OCI-LY3 (cell line): Measurements from ENCODE around the gene TLL2.

Experiments
- H2AFZ ChIP-seq: fragments of 200-600, 300-600 bp; shearing (Covaris generic); 2 replicates; pipeline ENCODE4 v1.6.0; 2014; ENCODE audit warnings: antibody characterized with exemption, low read depth, low read length
- H3K27ac ChIP-seq: fragments of 200-600, 300-600 bp; sonication (generic); 2 replicates; pipeline ENCODE4 v1.5.1; 2014; ENCODE audit warnings: mild to moderate bottlenecking, low read length, moderate library complexity, mixed read lengths
- H3K27me3 ChIP-seq: fragments of 200-600, 300-600 bp; sonication (generic); 2 replicates; pipeline ENCODE4 v1.6.1; 2014; ENCODE audit warnings: low read depth, low read length, mixed read lengths
- H3K36me3 ChIP-seq: fragments of 200-600, 300-600 bp; sonication (generic); replicated peaks from 2 replicates; pipeline ENCODE3; 2014; ENCODE audit warnings: low read depth, low read length, mixed read lengths
- H3K4me1 ChIP-seq: fragments of 300-600, 200-600 bp; sonication (generic); 2 replicates; pipeline ENCODE4 v1.6.1; 2014; ENCODE audit warnings: low read length, mixed read lengths
- H3K4me2 ChIP-seq: fragments of 200-600, 300-600 bp; sonication (generic); 2 replicates; pipeline ENCODE4 v1.6.1; 2014; ENCODE audit warnings: low read length, mixed read lengths
- H3K4me3 ChIP-seq: fragments of 300-600, 200-600 bp; sonication (generic); 2 replicates; pipeline ENCODE4 v1.5.1; 2014; ENCODE audit warnings: antibody characterized with exemption, mild to moderate bottlenecking, low read length, moderate library complexity
- H3K79me2 ChIP-seq: fragments of 300-600, 200-600 bp; shearing (Covaris generic); 2 replicates; pipeline ENCODE4 v1.6.1; 2014; ENCODE audit warnings: mild to moderate bottlenecking, low read length, mixed read lengths
- H3K9ac ChIP-seq: fragments of 300-600, 200-600 bp; shearing (Covaris generic); 2 replicates; pipeline ENCODE4 v1.6.0; 2014; ENCODE audit warnings: mild to moderate bottlenecking, low read length, moderate library complexity
- H3K9me3 ChIP-seq: fragments of 200-600, 300-600 bp; shearing (Covaris generic); 2 replicates; pipeline ENCODE4 v1.6.1; 2014; ENCODE audit warnings: low read length, mixed read lengths; ENCODE audit not compliant: insufficient read depth
- H4K20me1 ChIP-seq: fragments of 200-600, 300-600 bp; sonication (generic); 2 replicates; pipeline ENCODE4 v1.6.1; 2016; ENCODE audit warnings: low read length, mixed read lengths; ENCODE audit not compliant: insufficient read depth
- EZH2phosphoT487 ChIP-seq: fragments of 200-600 bp; shearing (Covaris generic); IDR thresholded peaks from 2 replicates; pipeline ENCODE4 v1.6.1; 2018; ENCODE audit warnings: antibody characterized with exemption, mixed run types, low read depth
- TF ChIP-seq, protein P1 (sequence below): fragments of 200-600, 300-600 bp; sonication (generic); IDR thresholded peaks from 2 replicates; pipeline ENCODE4 v1.5.1; 2014; ENCODE audit warnings: antibody characterized with exemption, low read length, low read depth

TLL2 gene

DNA sequence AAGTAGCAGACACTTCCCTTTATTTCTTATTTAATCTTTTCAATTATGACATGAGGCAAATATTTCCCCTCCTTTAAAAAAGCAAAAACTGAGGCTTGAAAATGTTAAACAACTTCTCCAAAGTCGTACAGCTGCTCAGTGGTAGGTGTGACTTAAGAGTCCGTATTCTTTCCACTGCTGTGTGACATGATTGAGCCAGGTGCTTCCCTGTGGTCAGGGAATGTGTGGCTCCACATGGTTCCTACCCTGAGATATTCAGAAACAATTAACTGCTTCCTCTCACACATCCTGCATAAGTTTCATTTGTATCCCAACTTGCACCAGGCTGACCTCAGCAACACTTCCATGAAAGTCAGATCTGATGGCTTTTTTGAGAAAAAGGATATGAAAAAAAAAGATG is 168.5 kb downstream of the TLL2 start:
- no peak overlapping the region for H3K27ac ChIP-seq
- H3K79me2 ChIP-seq = no peaks in the 10 kb centered on the region
- peaks cover 10% of the 10 kb centered on the region; the same call in 1 of the 2 replicates for H3K9me3 ChIP-seq
- H3K4me2 ChIP-seq = no peak overlapping the region
- no peak overlapping the region for H2AFZ ChIP-seq
- no peak overlapping the region for H3K9ac ChIP-seq
- H4K20me1 ChIP-seq = no peaks in the 10 kb centered on the region
- H3K4me1 ChIP-seq = peaks cover 26% of the 10 kb centered on the region
- H3K4me3 ChIP-seq = no peak overlapping the region
- no peaks in the 10 kb centered on the region for H3K27me3 ChIP-seq
- H3K36me3 ChIP-seq = no peaks in the 10 kb centered on the region
- TF ChIP-seq EZH2phosphoT487 = no peak
- TF ChIP-seq, protein P1, sequence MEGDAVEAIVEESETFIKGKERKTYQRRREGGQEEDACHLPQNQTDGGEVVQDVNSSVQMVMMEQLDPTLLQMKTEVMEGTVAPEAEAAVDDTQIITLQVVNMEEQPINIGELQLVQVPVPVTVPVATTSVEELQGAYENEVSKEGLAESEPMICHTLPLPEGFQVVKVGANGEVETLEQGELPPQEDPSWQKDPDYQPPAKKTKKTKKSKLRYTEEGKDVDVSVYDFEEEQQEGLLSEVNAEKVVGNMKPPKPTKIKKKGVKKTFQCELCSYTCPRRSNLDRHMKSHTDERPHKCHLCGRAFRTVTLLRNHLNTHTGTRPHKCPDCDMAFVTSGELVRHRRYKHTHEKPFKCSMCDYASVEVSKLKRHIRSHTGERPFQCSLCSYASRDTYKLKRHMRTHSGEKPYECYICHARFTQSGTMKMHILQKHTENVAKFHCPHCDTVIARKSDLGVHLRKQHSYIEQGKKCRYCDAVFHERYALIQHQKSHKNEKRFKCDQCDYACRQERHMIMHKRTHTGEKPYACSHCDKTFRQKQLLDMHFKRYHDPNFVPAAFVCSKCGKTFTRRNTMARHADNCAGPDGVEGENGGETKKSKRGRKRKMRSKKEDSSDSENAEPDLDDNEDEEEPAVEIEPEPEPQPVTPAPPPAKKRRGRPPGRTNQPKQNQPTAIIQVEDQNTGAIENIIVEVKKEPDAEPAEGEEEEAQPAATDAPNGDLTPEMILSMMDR = no peak

DNA sequence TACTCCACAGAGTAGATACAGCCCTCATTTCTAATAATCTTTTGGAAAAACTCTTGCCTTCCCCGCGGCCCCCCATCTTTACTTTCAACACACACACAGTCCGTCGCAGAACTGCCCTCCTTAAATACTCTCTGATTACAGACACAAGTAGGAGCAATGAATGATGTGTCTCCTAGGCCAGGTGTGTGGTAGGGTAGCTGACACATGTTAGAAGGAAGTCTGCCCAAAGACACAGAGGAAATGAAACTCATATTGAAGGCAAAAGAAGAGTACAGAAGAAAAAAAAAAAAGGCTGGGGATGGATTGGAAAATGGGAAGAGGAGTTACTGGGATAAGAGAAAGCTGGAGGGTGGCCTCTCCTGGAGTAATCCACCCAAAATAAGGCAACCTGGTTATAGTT is 169.5 kb downstream of the TLL2 start:
- H3K27ac ChIP-seq = no peak overlapping the region
- no peak overlapping the region for H2AFZ ChIP-seq
- no peak overlapping the region for H3K9ac ChIP-seq
- H4K20me1 ChIP-seq = no peaks in the 10 kb centered on the region
- no peak overlapping the region for H3K4me3 ChIP-seq
- H3K79me2 ChIP-seq = no peaks in the 10 kb centered on the region
- no peaks in the 10 kb centered on the region for H3K36me3 ChIP-seq
- H3K27me3 ChIP-seq = no peaks in the 10 kb centered on the region
- TF ChIP-seq, protein P1 = no peak
- TF ChIP-seq EZH2phosphoT487 = no peak
- no peak overlapping the region for H3K4me2 ChIP-seq
- peaks cover 26% of the 10 kb centered on the region for H3K4me1 ChIP-seq
- H3K9me3 ChIP-seq = peaks cover 10% of the 10 kb centered on the region; the same call in 1 of the 2 replicates

DNA sequence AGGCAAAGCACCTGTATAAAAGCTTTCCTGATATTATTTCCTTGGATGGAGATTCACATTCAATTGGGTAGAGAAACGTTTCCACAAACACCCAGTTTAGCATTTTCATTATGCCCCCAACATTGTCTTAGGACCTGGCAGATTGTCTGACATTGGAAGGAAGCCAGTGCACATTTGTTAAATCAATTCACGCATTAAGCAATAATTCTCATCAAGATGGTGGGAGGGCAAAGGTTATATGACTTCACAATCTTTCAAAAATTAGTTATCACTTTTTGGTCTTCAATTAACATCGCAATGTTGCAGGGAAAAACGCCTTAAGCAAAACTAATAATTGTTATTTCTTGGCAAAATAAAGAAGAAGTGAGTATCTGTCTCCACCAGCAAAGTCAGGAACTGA is 171.3 kb downstream of the TLL2 start:
- TF ChIP-seq EZH2phosphoT487 = no peak
- TF ChIP-seq, protein P1 = no peak
- no peak overlapping the region for H3K9ac ChIP-seq
- H3K4me1 ChIP-seq = peaks cover 26% of the 10 kb centered on the region
- H3K4me3 ChIP-seq = no peak overlapping the region
- no peaks in the 10 kb centered on the region for H3K79me2 ChIP-seq
- H3K36me3 ChIP-seq = no peaks in the 10 kb centered on the region
- no peaks in the 10 kb centered on the region for H4K20me1 ChIP-seq
- H3K27me3 ChIP-seq = peaks cover 11% of the 10 kb centered on the region
- H3K9me3 ChIP-seq = peaks cover 10% of the 10 kb centered on the region; the same call in 1 of the 2 replicates
- no peak overlapping the region for H3K27ac ChIP-seq
- no peak overlapping the region for H2AFZ ChIP-seq
- no peak overlapping the region for H3K4me2 ChIP-seq

DNA sequence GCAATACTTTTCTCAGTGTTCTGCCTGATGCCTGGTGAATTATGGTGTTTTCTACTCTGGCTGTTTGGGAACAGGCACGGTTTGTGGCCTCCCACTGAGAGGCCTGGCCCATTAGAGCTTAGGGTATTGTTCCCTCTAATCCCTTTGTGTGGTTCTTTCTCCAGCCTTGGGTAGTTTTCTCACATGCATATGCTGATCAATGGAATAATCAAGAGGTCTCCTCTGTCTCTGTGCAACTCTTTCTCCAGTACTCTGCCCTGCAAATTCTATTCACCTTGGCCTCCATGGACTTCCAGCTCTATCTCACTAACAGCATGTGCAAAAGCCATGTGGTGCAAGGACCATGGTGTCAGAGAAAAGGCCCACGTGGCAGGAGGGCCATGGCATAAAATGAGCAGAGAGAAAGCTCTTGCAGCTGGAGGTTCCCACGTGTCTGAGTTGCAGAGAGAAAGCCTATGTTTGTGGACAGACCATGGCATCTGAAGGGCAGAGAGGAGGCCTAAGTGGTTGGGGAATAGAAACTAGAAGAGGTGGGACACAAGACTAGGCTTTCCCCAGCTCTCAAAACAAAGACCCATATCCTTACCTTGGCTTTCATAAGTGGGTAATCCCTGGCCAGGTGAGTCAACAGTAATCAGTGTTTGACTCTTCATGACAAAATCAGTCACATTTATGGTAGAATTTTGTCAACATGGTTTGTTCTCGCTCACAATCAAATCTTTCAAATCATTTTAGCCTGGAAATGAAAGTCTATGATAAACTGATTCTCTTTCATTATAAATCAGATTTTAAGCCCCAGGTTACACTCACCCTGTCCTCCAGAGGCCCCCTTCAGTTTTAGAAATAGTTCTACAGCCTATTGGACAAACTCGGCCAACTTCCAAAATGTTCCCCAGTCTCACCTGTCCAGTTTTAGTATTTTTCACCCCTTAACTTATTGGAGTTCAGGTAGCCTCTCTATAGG is 172.2 kb downstream of the TLL2 start:
- no peaks in the 10 kb centered on the region for H4K20me1 ChIP-seq
- H3K36me3 ChIP-seq = no peaks in the 10 kb centered on the region
- peaks cover 26% of the 10 kb centered on the region for H3K4me1 ChIP-seq
- peaks cover 10% of the 10 kb centered on the region; the same call in 1 of the 2 replicates for H3K9me3 ChIP-seq
- peaks cover 11% of the 10 kb centered on the region for H3K27me3 ChIP-seq
- TF ChIP-seq EZH2phosphoT487 = no peak
- TF ChIP-seq, protein P1 = no peak
- H3K27ac ChIP-seq = no peak overlapping the region
- H3K4me2 ChIP-seq = no peak overlapping the region
- no peak overlapping the region for H3K9ac ChIP-seq
- H2AFZ ChIP-seq = no peak overlapping the region
- H3K79me2 ChIP-seq = no peaks in the 10 kb centered on the region
- no peak overlapping the region for H3K4me3 ChIP-seq
